HG03097 (cell line): ENCODE results near the gene CEP78.

Experiments used
- ATAC-seq: cut with Tn5 transposase; IDR thresholded peaks from one replicate; pipeline ENCODE4 v1.9.1; 2021; ENCODE audit not compliant: unreplicated experiment, low FRiP score

The CEP78 gene

GRCh38 chr9:78234810-78235209, 1.1 kb upstream of the CEP78 start:
- ATAC-seq, result no peak

GRCh38 chr9:78235256-78235761, 566 bp upstream of the CEP78 start:
- ATAC-seq, result no peak

GRCh38 chr9:78236551-78236910, 656 bp downstream of the CEP78 start:
- ATAC-seq, result peak; percentile 11

GRCh38 chr9:78238046-78239038, 2.5 kb downstream of the CEP78 start:
- ATAC-seq, result no peak

GRCh38 chr9:78239506-78239905, 3.6 kb downstream of the CEP78 start:
- no peak for ATAC-seq

GRCh38 chr9:78242041-78242440, 6.2 kb downstream of the CEP78 start:
- ATAC-seq, result no peak

- ATAC-seq, result no peak
Observed at GRCh38 chr9:78243130-78243529, 7.3 kb downstream of the CEP78 start.

- ATAC-seq, result no peak
Observed at GRCh38 chr9:78245401-78245800, 9.5 kb downstream of the CEP78 start.

GRCh38 chr9:78248635-78249034, 12.8 kb downstream of the CEP78 start:
- no peak for ATAC-seq

- ATAC-seq, result no peak
Observed at GRCh38 chr9:78249542-78249941, 13.7 kb downstream of the CEP78 start.

GRCh38 chr9:78252616-78253015, 16.7 kb downstream of the CEP78 start:
- ATAC-seq, result no peak

- ATAC-seq, result no peak
Observed at GRCh38 chr9:78253285-78253684, 17.4 kb downstream of the CEP78 start.

- ATAC-seq, result no peak
Observed at GRCh38 chr9:78261403-78262001, 25.6 kb downstream of the CEP78 start.

GRCh38 chr9:78262655-78263054, 26.8 kb downstream of the CEP78 start:
- no peak for ATAC-seq

GRCh38 chr9:78267889-78268288, 32.0 kb downstream of the CEP78 start:
- ATAC-seq, result no peak

GRCh38 chr9:78269784-78270183, 33.9 kb downstream of the CEP78 start:
- ATAC-seq, result no peak

GRCh38 chr9:78272307-78272706, 36.4 kb downstream of the CEP78 start:
- no peak for ATAC-seq

GRCh38 chr9:78273761-78274160, 37.9 kb downstream of the CEP78 start:
- ATAC-seq, result no peak

- no peak for ATAC-seq
Observed at GRCh38 chr9:78278177-78278777, 42.4 kb downstream of the CEP78 start.

- ATAC-seq, result no peak
Observed at GRCh38 chr9:78278801-78279200, 42.9 kb downstream of the CEP78 start.

GRCh38 chr9:78280982-78281668, 45.2 kb downstream of the CEP78 start:
- ATAC-seq, result no peak
